Keratinocyte (primary cell): ENCODE data around the gene CDCA5. TPM values are rescaled to one million over a fixed set of nuclear protein-coding genes. Genes with fewer than 3 reads are reported as not detected.

Experiments
- DNase-seq: peaks from one replicate; pipeline ENCODE4 v3.0.0-alpha.2; 2011; ENCODE audit warnings: low read depth, missing footprints, low spot score
- FAIRE-seq: peaks from 2 replicates; lab custom pipeline; 2011; peaks lifted over from hg19 to GRCh38; lab: Jason Lieb, UNC
- H2AFZ ChIP-seq: 2 replicates; pipeline ENCODE4 v1.6.0; 2012; ENCODE audit warnings: low read length, control low read depth, inconsistent platforms; ENCODE audit not compliant: control insufficient read depth
- H3K27ac ChIP-seq: 2 replicates; pipeline ENCODE4 v1.5.1; 2011; ENCODE audit warnings: low read length; ENCODE audit not compliant: control insufficient read depth, insufficient read depth
- H3K27me3 ChIP-seq: 3 replicates; pipeline ENCODE4 v1.6.0; 2011; ENCODE audit warnings: low read length; ENCODE audit not compliant: control insufficient read depth, insufficient read depth; ENCODE audit errors: extremely low read depth
- H3K36me3 ChIP-seq, 2 experiments: 2 replicates in 1 of 2; 3 replicates in 1 of 2; pipeline ENCODE4 v1.5.1; 2011; ENCODE audit warnings: low read length in 2 of 2, mild to moderate bottlenecking in 1 of 2; ENCODE audit not compliant: control insufficient read depth in 2 of 2, insufficient read depth in 2 of 2; ENCODE audit errors: extremely low read depth in 1 of 2
- H3K4me1 ChIP-seq: 3 replicates; pipeline ENCODE4 v1.5.1; 2011; ENCODE audit warnings: low read length; ENCODE audit not compliant: control insufficient read depth, insufficient read depth; ENCODE audit errors: extremely low read depth
- H3K4me2 ChIP-seq: 3 replicates; pipeline ENCODE4 v1.6.0; 2011; ENCODE audit warnings: low read depth, low read length; ENCODE audit not compliant: control insufficient read depth, insufficient read depth; ENCODE audit errors: extremely low read depth
- H3K4me3 ChIP-seq, 3 experiments: fragments of 200-600 bp in 1 of 3; sonication (generic) in 1 of 3; 2 replicates in 2 of 3; 3 replicates in 1 of 3; pipeline ENCODE4 v1.5.1; 2011 to 2016; ENCODE audit warnings: low read length in 3 of 3, mild to moderate bottlenecking in 3 of 3, control low read depth in 2 of 3, inconsistent platforms in 1 of 3, low read depth in 1 of 3, mixed read lengths in 1 of 3, mixed run types in 1 of 3, moderate library complexity in 1 of 3; ENCODE audit not compliant: control insufficient read depth in 2 of 3, insufficient read depth in 2 of 3; ENCODE audit errors: extremely low read depth in 1 of 3
- H3K79me2 ChIP-seq: 2 replicates; pipeline ENCODE4 v1.6.0; 2012; ENCODE audit warnings: low read length; ENCODE audit not compliant: control insufficient read depth, insufficient read depth
- H3K9ac ChIP-seq: 3 replicates; pipeline ENCODE4 v1.6.0; 2011; ENCODE audit warnings: low read length; ENCODE audit not compliant: control insufficient read depth, insufficient read depth; ENCODE audit errors: extremely low read depth
- H3K9me1 ChIP-seq: 3 replicates; pipeline ENCODE4 v1.6.0; 2011; ENCODE audit warnings: low read length; ENCODE audit not compliant: control insufficient read depth, insufficient read depth; ENCODE audit errors: extremely low read depth
- H3K9me3 ChIP-seq: 2 replicates; pipeline ENCODE4 v1.5.1; 2012; ENCODE audit warnings: low read depth, low read length; ENCODE audit not compliant: control insufficient read depth
- H4K20me1 ChIP-seq: 3 replicates; pipeline ENCODE4 v1.6.0; 2011; ENCODE audit warnings: low read length; ENCODE audit not compliant: control insufficient read depth, insufficient read depth; ENCODE audit errors: extremely low read depth
- EZH2 ChIP-seq: IDR thresholded peaks from one replicate; pipeline ENCODE4 v1.6.1; 2012; ENCODE audit warnings: inconsistent platforms, mild to moderate bottlenecking, low read length, moderate library complexity
- dilution Hi-C: fragments of 300-500 bp; cut with MboI; formaldehyde crosslinking; loops from one replicate; pipeline ENCODE4 v1.7.0; 2020; ENCODE audit warnings: low sequenced_read_pairs; ENCODE audit not compliant: extremely low pct_ligation_motif_present
- polyA plus RNA-seq, 5 experiments: library from polyadenylated mRNA; depleted of rRNA in 3 of 5; stranded (reverse) in 3 of 5; stranded (forward) in 1 of 5; unstranded in 1 of 5; fragments of >200 nt; gene quantifications; 1 replicate in 1 of 5; 2 replicates in 3 of 5; 3 replicates in 1 of 5; pipeline versions ENCODE4 v1.2.1 to v1.2.3, GENCODE V29; 2011 to 2012; ENCODE audit warnings: missing spikeins in 2 of 5, low read depth in 1 of 5, low replicate concordance in 1 of 5
- TF ChIP-seq, protein P1 (sequence below), 3 experiments: IDR thresholded peaks in 1 of 3; conservative IDR thresholded peaks in 1 of 3; optimal IDR thresholded peaks in 1 of 3; 2 replicates in 2 of 3; 3 replicates in 1 of 3; pipeline versions ENCODE3 to v1.5.1; 2011; ENCODE audit warnings: low read length in 3 of 3, mild to moderate bottlenecking in 3 of 3, moderate library complexity in 2 of 3, control low read depth in 1 of 3, inconsistent platforms in 1 of 3; ENCODE audit not compliant: insufficient read depth in 2 of 3; ENCODE audit errors: extremely low read depth in 1 of 3

CDCA5 gene
- polyA plus RNA-seq, 1 donor (not counting 4 experiments of a cell fraction or from before 2014, with no cell fraction given), result 8.0 TPM

GRCh38 chr11:65045061-65045460, 38.8 kb downstream of the CDCA5 start:
- H3K4me3 ChIP-seq, result no peak overlapping the region
- FAIRE-seq (no peak), DNase-seq (no peak)
- H3K4me1 ChIP-seq, result peaks cover 20% of the 10 kb centered on the region
- peaks cover 5% of the 10 kb centered on the region for H3K79me2 ChIP-seq
- H3K36me3 ChIP-seq, result peaks cover 3 to 7% of the 10 kb centered on the region in 2 experiments
- no peak for TF ChIP-seq EZH2
- TF ChIP-seq, protein P1, sequence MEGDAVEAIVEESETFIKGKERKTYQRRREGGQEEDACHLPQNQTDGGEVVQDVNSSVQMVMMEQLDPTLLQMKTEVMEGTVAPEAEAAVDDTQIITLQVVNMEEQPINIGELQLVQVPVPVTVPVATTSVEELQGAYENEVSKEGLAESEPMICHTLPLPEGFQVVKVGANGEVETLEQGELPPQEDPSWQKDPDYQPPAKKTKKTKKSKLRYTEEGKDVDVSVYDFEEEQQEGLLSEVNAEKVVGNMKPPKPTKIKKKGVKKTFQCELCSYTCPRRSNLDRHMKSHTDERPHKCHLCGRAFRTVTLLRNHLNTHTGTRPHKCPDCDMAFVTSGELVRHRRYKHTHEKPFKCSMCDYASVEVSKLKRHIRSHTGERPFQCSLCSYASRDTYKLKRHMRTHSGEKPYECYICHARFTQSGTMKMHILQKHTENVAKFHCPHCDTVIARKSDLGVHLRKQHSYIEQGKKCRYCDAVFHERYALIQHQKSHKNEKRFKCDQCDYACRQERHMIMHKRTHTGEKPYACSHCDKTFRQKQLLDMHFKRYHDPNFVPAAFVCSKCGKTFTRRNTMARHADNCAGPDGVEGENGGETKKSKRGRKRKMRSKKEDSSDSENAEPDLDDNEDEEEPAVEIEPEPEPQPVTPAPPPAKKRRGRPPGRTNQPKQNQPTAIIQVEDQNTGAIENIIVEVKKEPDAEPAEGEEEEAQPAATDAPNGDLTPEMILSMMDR (optimal IDR thresholded peaks at IDR 0.05 in 1 of 3, IDR thresholded peaks at IDR 0.05 in 1 of 3, conservative IDR thresholded peaks at IDR 0.05 in 1 of 3; ENCODE audit: extremely low read depth in 1 of 3, insufficient read depth in 2 of 3, low read length in 3 of 3), result no peak
- H3K4me2 ChIP-seq, result no peak overlapping the region
- H4K20me1 ChIP-seq, result no peaks in the 10 kb centered on the region
- H3K9me3 ChIP-seq, result no peaks in the 10 kb centered on the region
- H3K9ac ChIP-seq, result no peak overlapping the region
- no peaks in the 10 kb centered on the region for H3K9me1 ChIP-seq
- H2AFZ ChIP-seq, result no peak overlapping the region
- no peaks in the 10 kb centered on the region for H3K27me3 ChIP-seq
- no peak overlapping the region for H3K27ac ChIP-seq
- dilution Hi-C loops, result no loop called here

DNA sequence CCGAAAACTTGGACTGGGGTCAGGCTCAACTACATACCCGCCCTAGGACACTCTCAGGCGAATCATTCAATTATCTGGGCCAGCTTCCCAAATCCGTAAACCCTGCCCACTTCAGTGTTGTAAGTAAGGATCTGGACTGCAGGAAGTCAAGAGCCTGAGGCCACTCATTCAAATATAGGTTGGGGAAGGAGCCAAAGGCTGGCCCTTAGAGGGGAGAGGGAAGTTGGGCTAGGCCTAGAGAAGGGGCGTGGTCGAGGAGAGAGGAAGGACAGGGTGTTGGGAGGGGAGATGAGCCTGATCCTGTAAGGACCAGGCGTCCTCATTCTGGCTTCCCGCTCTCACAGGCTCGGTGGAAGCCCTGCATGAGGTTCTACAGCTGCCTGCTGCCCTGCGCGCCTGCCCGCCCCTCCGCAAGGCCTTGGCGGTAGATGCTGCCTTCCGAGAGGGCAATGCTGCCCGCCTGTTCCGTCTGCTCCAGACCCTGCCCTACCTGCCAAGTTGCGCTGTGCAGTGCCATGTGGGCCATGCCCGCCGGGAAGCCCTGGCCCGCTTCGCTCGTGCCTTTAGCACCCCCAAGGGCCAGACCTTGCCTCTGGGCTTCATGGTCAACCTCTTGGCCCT, 39.8 kb downstream of the CDCA5 start:
- no peak overlapping the region for H3K9ac ChIP-seq
- no peaks in the 10 kb centered on the region for H4K20me1 ChIP-seq
- no peak overlapping the region for H3K4me2 ChIP-seq
- FAIRE-seq, result no peak
- no peaks in the 10 kb centered on the region for H3K9me3 ChIP-seq
- no peak overlapping the region for H3K27ac ChIP-seq
- H2AFZ ChIP-seq, result no peak overlapping the region
- no peaks in the 10 kb centered on the region for H3K9me1 ChIP-seq
- no peaks in the 10 kb centered on the region for H3K27me3 ChIP-seq
- H3K4me1 ChIP-seq, result peaks cover 20% of the 10 kb centered on the region
- TF ChIP-seq, protein P1 (optimal IDR thresholded peaks at IDR 0.05 in 1 of 3, IDR thresholded peaks at IDR 0.05 in 1 of 3, conservative IDR thresholded peaks at IDR 0.05 in 1 of 3; ENCODE audit: extremely low read depth in 1 of 3, insufficient read depth in 2 of 3, low read length in 3 of 3), result no peak
- TF ChIP-seq EZH2, result no peak
- dilution Hi-C loops, result no loop called here
- peaks cover 3 to 7% of the 10 kb centered on the region in 2 experiments for H3K36me3 ChIP-seq
- H3K79me2 ChIP-seq, result peaks cover 5% of the 10 kb centered on the region
- no peak for DNase-seq
- H3K4me3 ChIP-seq, result no peak overlapping the region
